GM12878 (cell line): ENCODE data around the gene TMIGD2. TPM values are rescaled to one million over a fixed set of nuclear protein-coding genes. Genes with fewer than 3 reads are reported as not detected.
A peak's percentile ranks its signal among the peaks of the same experiment; 100 is the strongest.

Experiments
- ATF3 ChIP-seq: IDR thresholded peaks from 2 replicates; pipeline ENCODE4 v1.6.1; 2011; ENCODE audit warnings: low read depth, mild to moderate bottlenecking, low read length, moderate library complexity, borderline replicate concordance; ENCODE audit errors: extremely low read depth
- BACH1 ChIP-seq: fragments of 450-650 bp; IDR thresholded peaks from 2 replicates; pipeline ENCODE4 v1.6.1; 2017; ENCODE audit warnings: mild to moderate bottlenecking, borderline replicate concordance
- FOS ChIP-seq: IDR thresholded peaks from 3 replicates; pipeline ENCODE4 v1.6.1; 2011; ENCODE audit warnings: borderline replicate concordance; ENCODE audit not compliant: insufficient read length; ENCODE audit errors: extremely low read depth
- MEF2A ChIP-seq: IDR thresholded peaks from 2 replicates; pipeline ENCODE4 v1.6.1; 2011; ENCODE audit warnings: low read depth, mild to moderate bottlenecking, low read length, moderate library complexity; ENCODE audit not compliant: insufficient read depth
- NFYB ChIP-seq: IDR thresholded peaks from 2 replicates; pipeline ENCODE4 v1.6.1; 2011; ENCODE audit warnings: low read depth, mild to moderate bottlenecking, low read length, improper control_type of control experiment, moderate library complexity; ENCODE audit not compliant: insufficient read depth
- NKRF ChIP-seq: fragments of 450-650 bp; conservative IDR thresholded peaks from 2 replicates; pipeline ENCODE4 v1.6.1; 2017; ENCODE audit warnings: mild to moderate bottlenecking, moderate library complexity
- PAX8 ChIP-seq: fragments of 450-650 bp; IDR thresholded peaks from 2 replicates; pipeline ENCODE4 v1.6.1; 2017; ENCODE audit warnings: mild to moderate bottlenecking, moderate library complexity
- POLR2A ChIP-seq: IDR thresholded peaks from 2 replicates; pipeline ENCODE4 v1.6.1; 2011; ENCODE audit warnings: low read depth, mild to moderate bottlenecking, low read length
- POLR2AphosphoS5 ChIP-seq: IDR thresholded peaks from 2 replicates; pipeline ENCODE4 v1.6.1; 2011; ENCODE audit warnings: mild to moderate bottlenecking, low read length, inconsistent platforms
- SIX5 ChIP-seq: IDR thresholded peaks from 2 replicates; pipeline ENCODE4 v1.6.1; 2011; ENCODE audit warnings: mild to moderate bottlenecking, low read depth, low read length, moderate library complexity; ENCODE audit not compliant: severe bottlenecking
- STAT3 ChIP-seq: IDR thresholded peaks from 2 replicates; pipeline ENCODE4 v1.6.1; 2011; ENCODE audit warnings: low read depth, low read length, improper control_type of control experiment
- polyA plus RNA-seq, 11 experiments: library from polyadenylated mRNA; depleted of rRNA in 4 of 11; unstranded in 6 of 11; stranded (reverse) in 5 of 11; fragments of >200 nt; fragmentation: Nextera tagmentation in 4 of 11; fragmentation: Illumina TruSeq in 1 of 11; extraction: Ambion mirVana in 4 of 11; extraction: Trizol in 1 of 11; gene quantifications; 1 replicate in 1 of 11; 2 replicates in 10 of 11; pipeline versions ENCODE4 v1.2.1 to v1.2.3, GENCODE V29; 2011 to 2016; ENCODE audit warnings: inconsistent platforms in 2 of 11, missing spikeins in 2 of 11, low read depth in 1 of 11
- total RNA-seq, 4 experiments: library from RNA; depleted of rRNA in 3 of 4; stranded (reverse); fragments of >200 nt in 3 of 4; fragmentation: Illumina TruSeq in 1 of 4; extraction: Trizol in 1 of 4; gene quantifications; 2 replicates each; pipeline versions ENCODE4 v1.2.1 to v1.2.3, GENCODE V29; 2013 to 2021
- TF ChIP-seq, protein P1 (sequence below): fragments of 450-650 bp; IDR thresholded peaks from 2 replicates; pipeline ENCODE4 v1.6.1; 2018; ENCODE audit warnings: borderline replicate concordance, mild to moderate bottlenecking; ENCODE audit not compliant: partially characterized antibody
- TF ChIP-seq, protein P2 (sequence below): fragments of 450-650 bp; formaldehyde crosslinking; IDR thresholded peaks from 2 replicates; pipeline ENCODE4 v1.5.0; 2022; ENCODE audit warnings: mild to moderate bottlenecking, missing genetic modification characterization
- TF ChIP-seq, protein P3 (sequence below): IDR thresholded peaks from 2 replicates; pipeline ENCODE4 v1.6.1; 2012; ENCODE audit warnings: improper control_type of control experiment, low read depth, low read length; ENCODE audit not compliant: insufficient replicate concordance

Gene TMIGD2
- total and polyA plus RNA-seq, 10 of the 15 experiments (the other 5 are each of a cell fraction or from before 2014, with no cell fraction given) = 0.09 to 0.40 (median 0.14) TPM; not detected in 5

DNA sequence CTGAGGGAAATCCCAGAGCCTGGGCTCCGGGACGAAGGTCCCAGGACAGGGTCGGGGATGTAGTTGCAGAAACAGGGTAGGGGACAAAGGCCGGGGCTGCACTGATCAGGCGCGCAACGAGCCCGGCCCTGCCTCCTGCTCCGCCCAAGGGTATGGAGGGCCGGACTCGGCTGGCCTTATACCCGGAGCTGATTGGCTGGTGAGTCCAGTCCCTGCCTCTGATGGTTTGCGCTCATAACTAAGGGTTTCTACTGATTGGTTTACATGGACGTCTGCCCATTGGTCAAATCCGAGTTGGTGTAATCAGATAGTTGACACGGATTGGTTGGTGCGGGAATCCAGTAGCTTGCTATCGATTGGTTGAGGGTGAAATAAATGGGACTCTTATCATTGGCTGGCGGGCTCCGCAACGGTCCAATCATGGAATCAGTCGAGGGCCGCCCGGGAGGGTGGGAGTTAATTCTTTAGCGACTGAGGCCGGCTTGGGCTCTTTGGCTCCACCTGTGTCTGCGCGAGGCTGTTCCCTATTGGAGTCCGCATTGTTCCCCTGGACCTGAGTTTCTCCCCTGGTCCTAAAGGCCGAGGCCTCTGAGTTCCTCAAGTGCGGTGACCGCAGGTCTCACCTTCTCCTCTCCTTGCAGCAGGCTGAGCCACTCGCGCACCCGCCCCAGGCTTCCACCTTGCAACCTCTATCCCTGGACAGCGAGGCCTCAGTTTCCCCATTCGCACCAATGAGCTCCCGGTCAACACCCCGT is 40.6 kb upstream of the TMIGD2 start (continued):
- TF ChIP-seq, protein P1, sequence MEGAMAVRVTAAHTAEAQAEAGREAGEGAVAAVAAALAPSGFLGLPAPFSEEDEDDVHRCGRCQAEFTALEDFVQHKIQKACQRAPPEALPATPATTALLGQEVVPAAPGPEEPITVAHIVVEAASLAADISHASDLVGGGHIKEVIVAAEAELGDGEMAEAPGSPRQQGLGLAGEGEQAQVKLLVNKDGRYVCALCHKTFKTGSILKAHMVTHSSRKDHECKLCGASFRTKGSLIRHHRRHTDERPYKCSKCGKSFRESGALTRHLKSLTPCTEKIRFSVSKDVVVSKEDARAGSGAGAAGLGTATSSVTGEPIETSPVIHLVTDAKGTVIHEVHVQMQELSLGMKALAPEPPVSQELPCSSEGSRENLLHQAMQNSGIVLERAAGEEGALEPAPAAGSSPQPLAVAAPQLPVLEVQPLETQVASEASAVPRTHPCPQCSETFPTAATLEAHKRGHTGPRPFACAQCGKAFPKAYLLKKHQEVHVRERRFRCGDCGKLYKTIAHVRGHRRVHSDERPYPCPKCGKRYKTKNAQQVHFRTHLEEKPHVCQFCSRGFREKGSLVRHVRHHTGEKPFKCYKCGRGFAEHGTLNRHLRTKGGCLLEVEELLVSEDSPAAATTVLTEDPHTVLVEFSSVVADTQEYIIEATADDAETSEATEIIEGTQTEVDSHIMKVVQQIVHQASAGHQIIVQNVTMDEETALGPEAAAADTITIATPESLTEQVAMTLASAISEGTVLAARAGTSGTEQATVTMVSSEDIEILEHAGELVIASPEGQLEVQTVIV = no peak
- TF ChIP-seq NFYB (peak; percentile 99), POLR2A (peak; percentile 92), ATF3 (peak; percentile 94), PAX8 (no peak), SIX5 (peak; percentile 55), FOS (peak; percentile 99), STAT3 (no peak), NKRF (peak; percentile 72), MEF2A (no peak), POLR2AphosphoS5 (peak; percentile 87), BACH1 (peak; percentile 58; the same call in 1 of the 2 replicates)
- TF ChIP-seq, protein P2, sequence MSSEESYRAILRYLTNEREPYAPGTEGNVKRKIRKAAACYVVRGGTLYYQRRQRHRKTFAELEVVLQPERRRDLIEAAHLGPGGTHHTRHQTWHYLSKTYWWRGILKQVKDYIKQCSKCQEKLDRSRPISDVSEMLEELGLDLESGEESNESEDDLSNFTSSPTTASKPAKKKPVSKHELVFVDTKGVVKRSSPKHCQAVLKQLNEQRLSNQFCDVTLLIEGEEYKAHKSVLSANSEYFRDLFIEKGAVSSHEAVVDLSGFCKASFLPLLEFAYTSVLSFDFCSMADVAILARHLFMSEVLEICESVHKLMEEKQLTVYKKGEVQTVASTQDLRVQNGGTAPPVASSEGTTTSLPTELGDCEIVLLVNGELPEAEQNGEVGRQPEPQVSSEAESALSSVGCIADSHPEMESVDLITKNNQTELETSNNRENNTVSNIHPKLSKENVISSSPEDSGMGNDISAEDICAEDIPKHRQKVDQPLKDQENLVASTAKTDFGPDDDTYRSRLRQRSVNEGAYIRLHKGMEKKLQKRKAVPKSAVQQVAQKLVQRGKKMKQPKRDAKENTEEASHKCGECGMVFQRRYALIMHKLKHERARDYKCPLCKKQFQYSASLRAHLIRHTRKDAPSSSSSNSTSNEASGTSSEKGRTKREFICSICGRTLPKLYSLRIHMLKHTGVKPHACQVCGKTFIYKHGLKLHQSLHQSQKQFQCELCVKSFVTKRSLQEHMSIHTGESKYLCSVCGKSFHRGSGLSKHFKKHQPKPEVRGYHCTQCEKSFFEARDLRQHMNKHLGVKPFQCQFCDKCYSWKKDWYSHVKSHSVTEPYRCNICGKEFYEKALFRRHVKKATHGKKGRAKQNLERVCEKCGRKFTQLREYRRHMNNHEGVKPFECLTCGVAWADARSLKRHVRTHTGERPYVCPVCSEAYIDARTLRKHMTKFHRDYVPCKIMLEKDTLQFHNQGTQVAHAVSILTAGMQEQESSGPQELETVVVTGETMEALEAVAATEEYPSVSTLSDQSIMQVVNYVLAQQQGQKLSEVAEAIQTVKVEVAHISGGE (CRISPR knock-in tag) = peak; percentile 48; the same call in 1 of the 2 replicates
- TF ChIP-seq, protein P3, sequence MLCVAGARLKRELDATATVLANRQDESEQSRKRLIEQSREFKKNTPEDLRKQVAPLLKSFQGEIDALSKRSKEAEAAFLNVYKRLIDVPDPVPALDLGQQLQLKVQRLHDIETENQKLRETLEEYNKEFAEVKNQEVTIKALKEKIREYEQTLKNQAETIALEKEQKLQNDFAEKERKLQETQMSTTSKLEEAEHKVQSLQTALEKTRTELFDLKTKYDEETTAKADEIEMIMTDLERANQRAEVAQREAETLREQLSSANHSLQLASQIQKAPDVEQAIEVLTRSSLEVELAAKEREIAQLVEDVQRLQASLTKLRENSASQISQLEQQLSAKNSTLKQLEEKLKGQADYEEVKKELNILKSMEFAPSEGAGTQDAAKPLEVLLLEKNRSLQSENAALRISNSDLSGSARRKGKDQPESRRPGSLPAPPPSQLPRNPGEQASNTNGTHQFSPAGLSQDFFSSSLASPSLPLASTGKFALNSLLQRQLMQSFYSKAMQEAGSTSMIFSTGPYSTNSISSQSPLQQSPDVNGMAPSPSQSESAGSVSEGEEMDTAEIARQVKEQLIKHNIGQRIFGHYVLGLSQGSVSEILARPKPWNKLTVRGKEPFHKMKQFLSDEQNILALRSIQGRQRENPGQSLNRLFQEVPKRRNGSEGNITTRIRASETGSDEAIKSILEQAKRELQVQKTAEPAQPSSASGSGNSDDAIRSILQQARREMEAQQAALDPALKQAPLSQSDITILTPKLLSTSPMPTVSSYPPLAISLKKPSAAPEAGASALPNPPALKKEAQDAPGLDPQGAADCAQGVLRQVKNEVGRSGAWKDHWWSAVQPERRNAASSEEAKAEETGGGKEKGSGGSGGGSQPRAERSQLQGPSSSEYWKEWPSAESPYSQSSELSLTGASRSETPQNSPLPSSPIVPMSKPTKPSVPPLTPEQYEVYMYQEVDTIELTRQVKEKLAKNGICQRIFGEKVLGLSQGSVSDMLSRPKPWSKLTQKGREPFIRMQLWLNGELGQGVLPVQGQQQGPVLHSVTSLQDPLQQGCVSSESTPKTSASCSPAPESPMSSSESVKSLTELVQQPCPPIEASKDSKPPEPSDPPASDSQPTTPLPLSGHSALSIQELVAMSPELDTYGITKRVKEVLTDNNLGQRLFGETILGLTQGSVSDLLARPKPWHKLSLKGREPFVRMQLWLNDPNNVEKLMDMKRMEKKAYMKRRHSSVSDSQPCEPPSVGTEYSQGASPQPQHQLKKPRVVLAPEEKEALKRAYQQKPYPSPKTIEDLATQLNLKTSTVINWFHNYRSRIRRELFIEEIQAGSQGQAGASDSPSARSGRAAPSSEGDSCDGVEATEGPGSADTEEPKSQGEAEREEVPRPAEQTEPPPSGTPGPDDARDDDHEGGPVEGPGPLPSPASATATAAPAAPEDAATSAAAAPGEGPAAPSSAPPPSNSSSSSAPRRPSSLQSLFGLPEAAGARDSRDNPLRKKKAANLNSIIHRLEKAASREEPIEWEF = no peak
